Caco-2 (cell line): Measurements from ENCODE around the gene CEP83. TPM values are rescaled to one million over a fixed set of nuclear protein-coding genes. Genes with fewer than 3 reads are reported as not detected.
"Not testable (repeated sequence)": the region's sequence is repeated elsewhere in the genome, so short reads cannot be mapped to it uniquely, and the experiment has no call there.

ENCODE experiments used
- BruUV-seq: library from RNA; stranded (reverse); fragments of 400-500 nt; replicated peaks from 2 replicates; lab custom pipeline; 2021; lab: Mats Ljungman, UMichigan
- CTCF ChIA-PET: fragments of 300-600 bp; sonication (Branson Sonifier 250); formaldehyde crosslinking; loops from one replicate; lab custom pipeline; 2022; ENCODE audit warnings: antibody characterized with exemption; lab: Charles Lee
- POLR2A ChIA-PET: fragments of 300-600 bp; sonication (Branson Sonifier 250); formaldehyde crosslinking; loops from one replicate; lab custom pipeline; 2022; ENCODE audit warnings: antibody characterized with exemption; lab: Charles Lee
- DNase-seq, 2 experiments: peaks; one replicate each; pipeline versions ENCODE4 v3.0.0 to v3.0.0-alpha.2; 2020 to 2022
- H3K27me3 ChIP-seq: replicated peaks from 2 replicates; pipeline ENCODE4 v1.6.0; 2011; ENCODE audit warnings: low read length; ENCODE audit not compliant: control insufficient read depth, insufficient read depth
- H3K36me3 ChIP-seq: 2 replicates; pipeline ENCODE4 v1.5.1; 2011; ENCODE audit warnings: low read length; ENCODE audit not compliant: control insufficient read depth, insufficient read depth
- H3K4me1 ChIP-seq: fragments of 250-450 bp; sonication (Bioruptor Pico); 2 replicates; pipeline ENCODE4 v1.5.1; 2020; ENCODE audit warnings: mild to moderate bottlenecking
- H3K4me3 ChIP-seq: 2 replicates; pipeline ENCODE4 v1.5.1; 2011; ENCODE audit warnings: low read depth, mild to moderate bottlenecking, control low read depth, low read length
- H3K9me3 ChIP-seq: fragments of 250-450 bp; sonication (Bioruptor Pico); 2 replicates; pipeline ENCODE4 v1.5.1; 2020; ENCODE audit warnings: mild to moderate bottlenecking, moderate library complexity
- H3K27ac Mint-ChIP-seq: one replicate; pipeline ENCODE4 v1.8.0; 2022; ENCODE audit warnings: mixed read lengths; ENCODE audit not compliant: unreplicated experiment
- H3K27me3 Mint-ChIP-seq: one replicate; pipeline ENCODE4 v1.8.0; 2022; ENCODE audit warnings: mixed read lengths; ENCODE audit not compliant: insufficient read depth, unreplicated experiment
- H3K36me3 Mint-ChIP-seq: one replicate; pipeline ENCODE4 v1.8.0; 2022; ENCODE audit warnings: mild to moderate bottlenecking, mixed read lengths; ENCODE audit not compliant: insufficient read depth, unreplicated experiment
- H3K4me1 Mint-ChIP-seq: one replicate; pipeline ENCODE4 v1.8.0; 2022; ENCODE audit warnings: low read depth, mixed read lengths; ENCODE audit not compliant: unreplicated experiment
- H3K4me3 Mint-ChIP-seq: one replicate; pipeline ENCODE4 v1.8.0; 2022; ENCODE audit warnings: mild to moderate bottlenecking, moderate library complexity, mixed read lengths; ENCODE audit not compliant: unreplicated experiment
- H3K9me3 Mint-ChIP-seq: one replicate; pipeline ENCODE4 v1.8.0; 2022; ENCODE audit warnings: mixed read lengths; ENCODE audit not compliant: unreplicated experiment
- intact Hi-C: fragments of 100-400 bp; cut with micrococcal nuclease; formaldehyde crosslinking; loops from one replicate; pipeline ENCODE4 v1.10.0; 2022; ENCODE audit not compliant: unreplicated experiment
- total RNA-seq: library from RNA; stranded (reverse); gene quantifications from 2 replicates; pipeline ENCODE4 v1.2.3, GENCODE V29; 2022
- TF ChIP-seq, protein P1 (sequence below), 2 experiments: fragments of 200-600 bp in 1 of 2; IDR thresholded peaks; 1 replicate in 1 of 2; 2 replicates in 1 of 2; pipeline versions ENCODE4 v1.5.1 to v1.8.0; 2011 to 2022; ENCODE audit warnings: antibody characterized with exemption in 1 of 2, control low read depth in 1 of 2, inconsistent platforms in 1 of 2, low read depth in 1 of 2, low read length in 1 of 2, mild to moderate bottlenecking in 1 of 2, moderate library complexity in 1 of 2; ENCODE audit not compliant: insufficient read depth in 1 of 2, severe bottlenecking in 1 of 2, unreplicated experiment in 1 of 2

Gene CEP83
- total RNA-seq, 1 experiment from 2014 or later = 23.3 TPM

DNA sequence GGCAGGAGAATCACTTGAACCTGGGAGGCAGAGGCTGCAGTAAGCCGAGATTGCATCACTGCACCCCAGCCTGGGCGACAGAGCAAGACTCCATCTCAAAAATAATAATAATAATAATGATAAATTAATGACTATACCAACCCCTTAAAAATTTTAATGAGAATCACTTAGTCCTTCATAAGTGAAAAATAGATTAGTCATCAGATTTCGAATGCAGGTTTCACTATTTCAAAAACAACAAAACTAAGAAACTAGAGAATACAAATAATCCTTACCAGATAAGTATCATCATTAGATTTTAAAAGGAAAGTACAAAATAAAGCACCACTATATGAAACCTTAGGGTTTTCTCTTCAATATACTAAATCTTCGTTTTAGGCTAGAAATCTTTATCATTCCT, 62.3 kb downstream of the CEP83 start:
- no peak for DNase-seq
- no peaks in the 10 kb centered on the region for H3K36me3 ChIP-seq
- H3K9me3 Mint-ChIP-seq = peaks cover 11% of the 10 kb centered on the region
- H3K4me1 Mint-ChIP-seq = no peaks in the 10 kb centered on the region
- peaks cover 32% of the 10 kb centered on the region for H3K36me3 Mint-ChIP-seq
- no peaks in the 10 kb centered on the region for H3K4me1 ChIP-seq
- no peak overlapping the region for H3K4me3 Mint-ChIP-seq
- TF ChIP-seq, protein P1, sequence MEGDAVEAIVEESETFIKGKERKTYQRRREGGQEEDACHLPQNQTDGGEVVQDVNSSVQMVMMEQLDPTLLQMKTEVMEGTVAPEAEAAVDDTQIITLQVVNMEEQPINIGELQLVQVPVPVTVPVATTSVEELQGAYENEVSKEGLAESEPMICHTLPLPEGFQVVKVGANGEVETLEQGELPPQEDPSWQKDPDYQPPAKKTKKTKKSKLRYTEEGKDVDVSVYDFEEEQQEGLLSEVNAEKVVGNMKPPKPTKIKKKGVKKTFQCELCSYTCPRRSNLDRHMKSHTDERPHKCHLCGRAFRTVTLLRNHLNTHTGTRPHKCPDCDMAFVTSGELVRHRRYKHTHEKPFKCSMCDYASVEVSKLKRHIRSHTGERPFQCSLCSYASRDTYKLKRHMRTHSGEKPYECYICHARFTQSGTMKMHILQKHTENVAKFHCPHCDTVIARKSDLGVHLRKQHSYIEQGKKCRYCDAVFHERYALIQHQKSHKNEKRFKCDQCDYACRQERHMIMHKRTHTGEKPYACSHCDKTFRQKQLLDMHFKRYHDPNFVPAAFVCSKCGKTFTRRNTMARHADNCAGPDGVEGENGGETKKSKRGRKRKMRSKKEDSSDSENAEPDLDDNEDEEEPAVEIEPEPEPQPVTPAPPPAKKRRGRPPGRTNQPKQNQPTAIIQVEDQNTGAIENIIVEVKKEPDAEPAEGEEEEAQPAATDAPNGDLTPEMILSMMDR (IDR thresholded peaks at IDR 0.05; ENCODE audit: insufficient read depth in 1 of 2, low read depth in 1 of 2, low read length in 1 of 2, severe bottlenecking in 1 of 2, unreplicated experiment in 1 of 2) = no peak
- H3K27ac Mint-ChIP-seq = no peak overlapping the region
- POLR2A ChIA-PET = no interaction called here
- intact Hi-C loops = no loop called here
- no TSS peak for BruUV-seq
- H3K9me3 ChIP-seq = peaks cover 10% of the 10 kb centered on the region
- no peaks in the 10 kb centered on the region for H3K27me3 ChIP-seq
- H3K4me3 ChIP-seq = no peak overlapping the region
- H3K27me3 Mint-ChIP-seq = no peaks in the 10 kb centered on the region
- CTCF ChIA-PET = interaction anchor here (0.6 kb wide), 1 partner anchor 45 kb away, joined by 6 read pairs; no protein-coding TSS in a partner anchor

DNA sequence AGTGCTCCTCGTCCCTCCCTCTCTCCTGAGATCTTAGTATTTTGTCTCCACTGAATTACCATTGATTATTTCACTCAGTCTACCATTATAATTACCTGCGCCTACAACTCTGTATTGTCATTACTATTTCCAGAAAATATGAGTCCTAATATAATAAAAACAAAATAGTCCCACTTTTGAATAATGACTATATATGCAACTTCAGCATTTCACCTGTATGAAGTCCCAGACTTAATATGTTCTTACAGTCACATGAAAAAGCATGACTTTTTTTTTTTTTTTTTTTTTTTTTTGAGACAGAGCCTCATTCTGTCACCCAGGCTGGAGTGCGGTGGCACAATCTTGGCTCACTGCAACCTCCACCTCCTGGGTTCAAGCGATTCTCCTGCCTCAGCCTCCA, 63.7 kb downstream of the CEP83 start:
- peaks cover 26% of the 10 kb centered on the region for H3K36me3 Mint-ChIP-seq
- BruUV-seq, H3K27me3 Mint-ChIP-seq: not testable (repeated sequence)

DNA sequence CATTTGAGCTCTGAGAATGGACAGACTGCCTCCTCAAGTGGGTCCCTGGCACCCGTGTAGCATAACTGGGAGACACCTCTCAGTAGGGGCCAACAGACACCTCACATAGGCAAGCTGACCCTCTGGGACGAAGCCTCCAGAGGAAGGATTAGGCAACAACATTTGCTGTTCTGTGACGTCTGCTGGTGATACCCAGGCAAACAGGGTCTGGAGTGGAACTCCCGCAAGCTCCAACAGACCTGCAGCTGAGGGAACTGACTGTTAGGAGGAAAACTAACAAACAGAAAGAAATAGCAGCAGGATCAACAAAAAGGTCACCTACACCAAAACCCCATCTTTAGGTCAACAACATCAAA, 69.6 kb downstream of the CEP83 start:
- no peaks in the 10 kb centered on the region for H3K9me3 Mint-ChIP-seq
- H3K9me3 ChIP-seq = no peaks in the 10 kb centered on the region
- ChIA-PET CTCF (no interaction called here), POLR2A (no interaction called here)
- H3K27ac Mint-ChIP-seq = no peak overlapping the region
- intact Hi-C loops = no loop called here
- DNase-seq = no peak
- TF ChIP-seq, protein P1 (IDR thresholded peaks at IDR 0.05; ENCODE audit: insufficient read depth in 1 of 2, low read depth in 1 of 2, low read length in 1 of 2, severe bottlenecking in 1 of 2, unreplicated experiment in 1 of 2) = no peak
- no peaks in the 10 kb centered on the region for H3K27me3 ChIP-seq
- no peaks in the 10 kb centered on the region for H3K4me1 ChIP-seq
- H3K4me1 Mint-ChIP-seq = no peaks in the 10 kb centered on the region
- H3K4me3 Mint-ChIP-seq = no peak overlapping the region
- BruUV-seq = no TSS peak
- H3K36me3 Mint-ChIP-seq = peaks cover 3% of the 10 kb centered on the region
- H3K36me3 ChIP-seq = no peaks in the 10 kb centered on the region
- H3K27me3 Mint-ChIP-seq = no peaks in the 10 kb centered on the region
- H3K4me3 ChIP-seq = no peak overlapping the region

More for the DNA sequence above, 63.7 kb downstream of the CEP83 start:
- intact Hi-C loops, H3K4me1 Mint-ChIP-seq, H3K4me3 Mint-ChIP-seq, H3K4me1 ChIP-seq, POLR2A ChIA-PET, H3K27me3 ChIP-seq, H3K4me3 ChIP-seq, H3K9me3 ChIP-seq, CTCF ChIA-PET, H3K36me3 ChIP-seq, DNase-seq, H3K27ac Mint-ChIP-seq: not testable (repeated sequence)
- peaks cover 11% of the 10 kb centered on the region for H3K9me3 Mint-ChIP-seq

DNA sequence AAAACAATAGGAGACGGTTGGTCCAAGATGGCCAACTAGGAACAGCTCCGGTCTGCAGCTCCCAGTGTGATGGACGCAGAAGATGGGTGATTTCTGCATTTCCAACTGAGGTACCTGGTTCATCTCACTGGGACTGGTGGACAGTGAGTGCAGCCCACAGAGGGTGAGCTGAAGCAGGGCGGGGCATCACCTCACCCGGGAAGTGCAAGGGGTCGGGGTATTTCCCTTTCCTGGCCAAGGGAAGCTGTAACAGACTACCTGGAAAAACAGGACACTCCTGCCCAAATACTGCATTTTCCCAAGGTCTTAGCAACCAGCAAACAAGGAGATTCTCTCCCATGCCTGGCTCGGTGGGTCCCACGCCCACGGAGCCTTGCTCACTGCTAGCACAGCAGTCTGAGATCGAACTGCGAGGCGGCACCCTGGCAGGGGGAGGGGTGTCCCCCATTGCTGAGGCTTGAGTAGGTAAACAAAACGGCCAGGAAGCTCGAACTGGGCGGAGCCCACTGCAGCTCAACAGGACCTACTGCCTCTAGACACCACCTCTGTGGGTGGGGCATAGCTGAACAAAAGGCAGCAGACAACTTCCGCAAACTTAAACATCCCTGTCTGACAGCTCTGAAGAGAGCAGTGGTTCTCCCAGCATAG, 70.1 kb downstream of the CEP83 start:
- H3K27ac Mint-ChIP-seq, H3K9me3 ChIP-seq, BruUV-seq, H3K27me3 Mint-ChIP-seq, H3K4me3 ChIP-seq, H3K4me1 Mint-ChIP-seq, H3K36me3 Mint-ChIP-seq, POLR2A ChIA-PET, H3K4me3 Mint-ChIP-seq, H3K27me3 ChIP-seq, intact Hi-C loops, H3K9me3 Mint-ChIP-seq, H3K36me3 ChIP-seq, H3K4me1 ChIP-seq: not testable (repeated sequence)
- CTCF ChIA-PET = interaction anchor here (0.6 kb wide), 1 partner anchor 883 kb away, joined by 6 read pairs; no protein-coding TSS in a partner anchor
- peak; percentile 4 to 36 for DNase-seq
